K562 (cell line): ENCODE data around the gene SRCAP. TPM values are rescaled to one million over a fixed set of nuclear protein-coding genes. Genes with fewer than 3 reads are reported as not detected.
A peak's percentile ranks its signal among the peaks of the same experiment; 100 is the strongest.

Source experiments
- ATAC-seq: fragments of 200-7000 bp; cut with Tn5 transposase; 3 replicates; pipeline ENCODE4 v1.9.1; 2020; ENCODE audit warnings: moderate library complexity
- BruUV-seq: library from RNA; stranded (reverse); fragments of 400-500 nt; replicated peaks from 2 replicates; lab custom pipeline; 2021; lab: Mats Ljungman, UMichigan
- CTCF ChIA-PET: fragments of 300-600 bp; formaldehyde crosslinking; extraction: SDS; loops from one replicate; lab custom pipeline; 2021; ENCODE audit warnings: low intra/inter-chr PET ratio; lab: Yijun Ruan, JAX
- POLR2A ChIA-PET: fragments of 300-600, 350-650 bp; sonication (Branson Sonifier 250); formaldehyde crosslinking; extraction: SDS; loops from one replicate; lab custom pipeline; 2021; ENCODE audit warnings: antibody characterized with exemption, inconsistent platforms; lab: Yijun Ruan, JAX
- DNase-seq, 4 experiments: peaks; one replicate each; pipeline versions ENCODE4 v3.0.0 to v3.0.0-alpha.2; 2011 to 2018; ENCODE audit warnings: low spot score in 3 of 4, mixed read lengths in 3 of 4; ENCODE audit errors: extremely low read depth in 1 of 4
- FAIRE-seq: peaks from 2 replicates; lab custom pipeline; 2011; peaks lifted over from hg19 to GRCh38; lab: Jason Lieb, UNC
- H2AFZ ChIP-seq: 2 replicates; pipeline ENCODE4 v1.6.0; 2011; ENCODE audit warnings: low read depth, low read length, control low read depth, inconsistent platforms
- H3K27ac ChIP-seq: fragments of 200-600 bp; 3 replicates; pipeline ENCODE4 v1.8.0; 2011; ENCODE audit warnings: low read depth, mild to moderate bottlenecking, control low read depth, inconsistent platforms, low read length, moderate library complexity, mixed read lengths; ENCODE audit errors: extremely low read depth
- H3K27me3 ChIP-seq, 2 experiments: fragments of 300-600 bp in 1 of 2; 2 replicates in 1 of 2; 3 replicates in 1 of 2; pipeline versions ENCODE4 v1.6.0 to v1.8.0; 2011; ENCODE audit warnings: inconsistent platforms in 2 of 2, low read length in 2 of 2, mild to moderate bottlenecking in 1 of 2, mixed read lengths in 1 of 2, moderate library complexity in 1 of 2; ENCODE audit not compliant: control insufficient read depth in 2 of 2, insufficient read depth in 2 of 2
- H3K36me3 ChIP-seq: fragments of 300-600 bp; 3 replicates; pipeline ENCODE4 v1.8.0; 2011; ENCODE audit warnings: mild to moderate bottlenecking, low read length, inconsistent platforms; ENCODE audit not compliant: control insufficient read depth, insufficient read depth
- H3K4me1 ChIP-seq, 2 experiments: fragments of 200-600 bp in 1 of 2; replicated peaks in 1 of 2; 2 replicates in 1 of 2; 3 replicates in 1 of 2; pipeline versions ENCODE4 v1.5.1 to v1.8.0; 2011; ENCODE audit warnings: inconsistent platforms in 2 of 2, low read length in 2 of 2, mild to moderate bottlenecking in 1 of 2, mixed read lengths in 1 of 2, moderate library complexity in 1 of 2; ENCODE audit not compliant: control insufficient read depth in 2 of 2, insufficient read depth in 2 of 2
- H3K4me2 ChIP-seq: 2 replicates; pipeline ENCODE4 v1.6.1; 2011; ENCODE audit warnings: low read length, control low read depth, inconsistent platforms, mixed read lengths; ENCODE audit not compliant: insufficient read depth
- H3K4me3 ChIP-seq: fragments of 200-600 bp; sonication (generic), shearing (Covaris generic); 2 replicates; pipeline ENCODE4 v1.5.1; 2016; ENCODE audit warnings: control low read depth, inconsistent platforms
- H3K79me2 ChIP-seq: fragments of 200-600 bp; 3 replicates; pipeline ENCODE4 v1.8.0; 2011; ENCODE audit warnings: low read length, inconsistent platforms; ENCODE audit not compliant: control insufficient read depth, insufficient read depth
- H3K9ac ChIP-seq, 2 experiments: 2 replicates each; pipeline versions ENCODE4 v1.6.0 to v1.6.1; 2011; ENCODE audit warnings: low read depth in 2 of 2, low read length in 2 of 2, control low read depth in 1 of 2, inconsistent platforms in 1 of 2, mild to moderate bottlenecking in 1 of 2, mixed read lengths in 1 of 2; ENCODE audit not compliant: insufficient read depth in 1 of 2
- H3K9me1 ChIP-seq: one replicate; pipeline ENCODE4 v1.6.0; 2011; ENCODE audit warnings: inconsistent platforms, mild to moderate bottlenecking, low read length, moderate library complexity; ENCODE audit not compliant: control insufficient read depth, insufficient read depth
- H3K9me3 ChIP-seq: replicated peaks from 2 replicates; pipeline ENCODE4 v1.5.1; 2011; ENCODE audit warnings: low read depth, low read length, inconsistent platforms; ENCODE audit not compliant: control insufficient read depth, insufficient read depth
- H4K20me1 ChIP-seq: replicated peaks from 2 replicates; pipeline ENCODE4 v1.6.1; 2011; ENCODE audit warnings: low read length, inconsistent platforms, mixed read lengths; ENCODE audit not compliant: control insufficient read depth, insufficient read depth
- KDM5B ChIP-seq: fragments of 200-600 bp; sonication (generic); IDR thresholded peaks from 2 replicates; pipeline ENCODE4 v1.6.1; 2012; ENCODE audit warnings: low read depth, mild to moderate bottlenecking, moderate library complexity, low read length, control low read depth, inconsistent platforms; ENCODE audit not compliant: insufficient replicate concordance
- ZC3H8 ChIP-seq: fragments of 450-650 bp; IDR thresholded peaks from 2 replicates; pipeline ENCODE4 v1.6.1; 2017
- ZNF134 ChIP-seq: fragments of 250-450 bp; sonication (Bioruptor Pico); conservative IDR thresholded peaks from 2 replicates; pipeline ENCODE4 v1.4.0; 2020
- WGBS: fragments of 100-300 bp; shearing (Covaris generic); methylation state at CpG from one replicate; pipeline ENCODE4 v1.1.6; 2016; ENCODE audit warnings: low coverage, mixed read lengths; ENCODE audit not compliant: insufficient coverage; ENCODE audit errors: missing lambda C conversion rate; 5-methylcytosine and 5-hydroxymethylcytosine counted together
- in situ Hi-C: fragments of 300-500 bp; cut with MboI; formaldehyde crosslinking; loops from 4 replicates; pipeline ENCODE4 v1.15.0; 2018; ENCODE audit warnings: inconsistent platforms, mixed read lengths
- intact Hi-C: fragments of 100-400 bp; cut with micrococcal nuclease; formaldehyde crosslinking; loops from 2 replicates; pipeline ENCODE4 v1.14.2; 2022
- polyA plus RNA-seq, 8 experiments: library from polyadenylated mRNA; depleted of rRNA in 4 of 8; stranded (reverse) in 5 of 8; unstranded in 3 of 8; fragments of >200 nt; fragmentation: Nextera tagmentation in 2 of 8; fragmentation: Illumina TruSeq in 1 of 8; extraction: Ambion mirVana in 2 of 8; extraction: Trizol in 1 of 8; gene quantifications; 2 replicates each; pipeline versions ENCODE4 v1.2.1 to v1.2.3, GENCODE V29; 2011 to 2014; ENCODE audit warnings: inconsistent platforms in 1 of 8, missing spikeins in 1 of 8
- total RNA-seq, 7 experiments: library from RNA; depleted of rRNA in 6 of 7; stranded (reverse); fragments of >200 nt in 6 of 7; fragmentation: Illumina TruSeq in 2 of 7; extraction: Trizol in 2 of 7; gene quantifications; 2 replicates each; pipeline versions ENCODE4 v1.2.1 to v1.2.3, GENCODE V29; 2011 to 2021; ENCODE audit warnings: low replicate concordance in 1 of 7
- TF ChIP-seq, protein P1 (sequence below): sonication (generic); formaldehyde crosslinking; IDR thresholded peaks from 2 replicates; pipeline ENCODE4 v1.8.1; 2023; ENCODE audit warnings: mild to moderate bottlenecking, missing genetic modification reagents, moderate library complexity
- TF ChIP-seq, protein P2 (sequence below): fragments of 200-600 bp; sonication (generic); IDR thresholded peaks from one replicate; pipeline ENCODE4 v1.6.1; 2012; ENCODE audit warnings: mild to moderate bottlenecking, low read depth, low read length, inconsistent platforms
- TF ChIP-seq, protein P3 (sequence below): sonication (generic); formaldehyde crosslinking; IDR thresholded peaks from 2 replicates; pipeline ENCODE4 v1.8.1; 2023; ENCODE audit warnings: mild to moderate bottlenecking, missing genetic modification reagents

The SRCAP gene
- total and polyA plus RNA-seq, 9 of the 15 experiments (the other 6 are each of a cell fraction or from before 2014, with no cell fraction given), result 0.21 to 62.6 (median 5.8) TPM

DNA sequence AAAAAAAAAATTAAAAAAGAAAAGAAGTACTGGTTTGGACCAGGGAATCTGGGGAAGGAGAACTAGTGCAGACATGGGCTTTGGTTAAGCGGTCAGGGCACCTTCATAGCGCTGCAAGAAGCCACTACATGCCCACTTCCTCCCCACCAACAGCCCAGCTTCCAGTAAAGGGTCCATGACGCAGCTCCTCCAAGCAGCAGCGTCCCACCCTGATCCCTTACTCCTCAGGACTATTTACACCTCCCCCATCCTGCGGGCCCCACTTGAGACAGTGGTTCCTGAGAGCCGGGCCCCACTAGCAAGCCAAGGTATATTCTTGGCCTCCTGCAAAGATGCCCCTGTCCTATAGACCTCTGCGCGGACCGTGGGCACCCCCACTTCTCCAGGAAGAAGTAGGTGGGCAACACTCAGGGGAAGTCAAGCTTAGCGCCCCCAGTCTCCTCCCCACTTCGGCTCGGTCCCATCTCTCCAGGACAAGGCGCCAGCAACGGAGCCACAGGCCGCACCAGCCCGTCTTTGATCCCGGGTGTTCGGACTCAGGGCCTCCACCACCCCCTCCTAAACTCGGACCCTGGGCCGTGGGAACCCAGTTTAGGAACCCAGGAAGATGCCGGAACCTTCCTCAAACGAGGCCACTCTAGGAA is 49.1 kb upstream of the SRCAP start:
- Histone ChIP-seq H3K27me3 (no peaks in the 10 kb centered on the region), H3K9ac (peak overlapping the region in 1 of 2 experiments; percentile 45; a peak in 1 of 4 replicates), H3K9me3 (no peaks in the 10 kb centered on the region; the same call in 1 of the 2 replicates), H4K20me1 (no peaks in the 10 kb centered on the region), H3K4me3 (no peak overlapping the region), H3K36me3 (peaks cover 25% of the 10 kb centered on the region), H3K9me1 (no peaks in the 10 kb centered on the region), H2AFZ (peak overlapping the region; percentile 99), H3K4me2 (peak overlapping the region; percentile 63), H3K27ac (peak overlapping the region; percentile 86), H3K4me1 (peaks cover 12 to 40% of the 10 kb centered on the region in 2 experiments; a peak in 4 of 5 replicates), H3K79me2 (peaks cover 18% of the 10 kb centered on the region)
- BruUV-seq, result TSS peak; percentile 79
- in situ Hi-C loops, result loop anchor here (25.0 kb wide), 2 partner anchors 438 to 1188 kb away; partner anchors contain the start of genes BOLA2, SLX1B and SULT1A4
- intact Hi-C loops, result loop anchor here (10.0 kb wide), 3 partner anchors 165 to 585 kb away; partner anchors contain the start of genes ALDOA, TBX6 and YPEL3
- no peak for DNase-seq
- CTCF ChIA-PET, result no interaction called here
- POLR2A ChIA-PET, result interaction anchor here (0.6 to 3.2 kb wide), 9 partner anchors 9 to 279 kb away, joined by 3 to 10 read pairs (median 4); partner anchors contain the start of genes DCTPP1, FBRS, TBC1D10B and ZNF688
- WGBS, result 80% methylated on average over 14 of the region's 22 CpGs
- ATAC-seq, result no peak
- FAIRE-seq, result no peak
- no peak for TF ChIP-seq ZNF134 (CRISPR knock-in tag)
- no peak for TF ChIP-seq ZC3H8
- no peak for TF ChIP-seq KDM5B
- TF ChIP-seq, protein P1, sequence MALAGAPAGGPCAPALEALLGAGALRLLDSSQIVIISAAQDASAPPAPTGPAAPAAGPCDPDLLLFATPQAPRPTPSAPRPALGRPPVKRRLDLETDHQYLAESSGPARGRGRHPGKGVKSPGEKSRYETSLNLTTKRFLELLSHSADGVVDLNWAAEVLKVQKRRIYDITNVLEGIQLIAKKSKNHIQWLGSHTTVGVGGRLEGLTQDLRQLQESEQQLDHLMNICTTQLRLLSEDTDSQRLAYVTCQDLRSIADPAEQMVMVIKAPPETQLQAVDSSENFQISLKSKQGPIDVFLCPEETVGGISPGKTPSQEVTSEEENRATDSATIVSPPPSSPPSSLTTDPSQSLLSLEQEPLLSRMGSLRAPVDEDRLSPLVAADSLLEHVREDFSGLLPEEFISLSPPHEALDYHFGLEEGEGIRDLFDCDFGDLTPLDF (CRISPR knock-in tag), result no peak
- TF ChIP-seq, protein P2, sequence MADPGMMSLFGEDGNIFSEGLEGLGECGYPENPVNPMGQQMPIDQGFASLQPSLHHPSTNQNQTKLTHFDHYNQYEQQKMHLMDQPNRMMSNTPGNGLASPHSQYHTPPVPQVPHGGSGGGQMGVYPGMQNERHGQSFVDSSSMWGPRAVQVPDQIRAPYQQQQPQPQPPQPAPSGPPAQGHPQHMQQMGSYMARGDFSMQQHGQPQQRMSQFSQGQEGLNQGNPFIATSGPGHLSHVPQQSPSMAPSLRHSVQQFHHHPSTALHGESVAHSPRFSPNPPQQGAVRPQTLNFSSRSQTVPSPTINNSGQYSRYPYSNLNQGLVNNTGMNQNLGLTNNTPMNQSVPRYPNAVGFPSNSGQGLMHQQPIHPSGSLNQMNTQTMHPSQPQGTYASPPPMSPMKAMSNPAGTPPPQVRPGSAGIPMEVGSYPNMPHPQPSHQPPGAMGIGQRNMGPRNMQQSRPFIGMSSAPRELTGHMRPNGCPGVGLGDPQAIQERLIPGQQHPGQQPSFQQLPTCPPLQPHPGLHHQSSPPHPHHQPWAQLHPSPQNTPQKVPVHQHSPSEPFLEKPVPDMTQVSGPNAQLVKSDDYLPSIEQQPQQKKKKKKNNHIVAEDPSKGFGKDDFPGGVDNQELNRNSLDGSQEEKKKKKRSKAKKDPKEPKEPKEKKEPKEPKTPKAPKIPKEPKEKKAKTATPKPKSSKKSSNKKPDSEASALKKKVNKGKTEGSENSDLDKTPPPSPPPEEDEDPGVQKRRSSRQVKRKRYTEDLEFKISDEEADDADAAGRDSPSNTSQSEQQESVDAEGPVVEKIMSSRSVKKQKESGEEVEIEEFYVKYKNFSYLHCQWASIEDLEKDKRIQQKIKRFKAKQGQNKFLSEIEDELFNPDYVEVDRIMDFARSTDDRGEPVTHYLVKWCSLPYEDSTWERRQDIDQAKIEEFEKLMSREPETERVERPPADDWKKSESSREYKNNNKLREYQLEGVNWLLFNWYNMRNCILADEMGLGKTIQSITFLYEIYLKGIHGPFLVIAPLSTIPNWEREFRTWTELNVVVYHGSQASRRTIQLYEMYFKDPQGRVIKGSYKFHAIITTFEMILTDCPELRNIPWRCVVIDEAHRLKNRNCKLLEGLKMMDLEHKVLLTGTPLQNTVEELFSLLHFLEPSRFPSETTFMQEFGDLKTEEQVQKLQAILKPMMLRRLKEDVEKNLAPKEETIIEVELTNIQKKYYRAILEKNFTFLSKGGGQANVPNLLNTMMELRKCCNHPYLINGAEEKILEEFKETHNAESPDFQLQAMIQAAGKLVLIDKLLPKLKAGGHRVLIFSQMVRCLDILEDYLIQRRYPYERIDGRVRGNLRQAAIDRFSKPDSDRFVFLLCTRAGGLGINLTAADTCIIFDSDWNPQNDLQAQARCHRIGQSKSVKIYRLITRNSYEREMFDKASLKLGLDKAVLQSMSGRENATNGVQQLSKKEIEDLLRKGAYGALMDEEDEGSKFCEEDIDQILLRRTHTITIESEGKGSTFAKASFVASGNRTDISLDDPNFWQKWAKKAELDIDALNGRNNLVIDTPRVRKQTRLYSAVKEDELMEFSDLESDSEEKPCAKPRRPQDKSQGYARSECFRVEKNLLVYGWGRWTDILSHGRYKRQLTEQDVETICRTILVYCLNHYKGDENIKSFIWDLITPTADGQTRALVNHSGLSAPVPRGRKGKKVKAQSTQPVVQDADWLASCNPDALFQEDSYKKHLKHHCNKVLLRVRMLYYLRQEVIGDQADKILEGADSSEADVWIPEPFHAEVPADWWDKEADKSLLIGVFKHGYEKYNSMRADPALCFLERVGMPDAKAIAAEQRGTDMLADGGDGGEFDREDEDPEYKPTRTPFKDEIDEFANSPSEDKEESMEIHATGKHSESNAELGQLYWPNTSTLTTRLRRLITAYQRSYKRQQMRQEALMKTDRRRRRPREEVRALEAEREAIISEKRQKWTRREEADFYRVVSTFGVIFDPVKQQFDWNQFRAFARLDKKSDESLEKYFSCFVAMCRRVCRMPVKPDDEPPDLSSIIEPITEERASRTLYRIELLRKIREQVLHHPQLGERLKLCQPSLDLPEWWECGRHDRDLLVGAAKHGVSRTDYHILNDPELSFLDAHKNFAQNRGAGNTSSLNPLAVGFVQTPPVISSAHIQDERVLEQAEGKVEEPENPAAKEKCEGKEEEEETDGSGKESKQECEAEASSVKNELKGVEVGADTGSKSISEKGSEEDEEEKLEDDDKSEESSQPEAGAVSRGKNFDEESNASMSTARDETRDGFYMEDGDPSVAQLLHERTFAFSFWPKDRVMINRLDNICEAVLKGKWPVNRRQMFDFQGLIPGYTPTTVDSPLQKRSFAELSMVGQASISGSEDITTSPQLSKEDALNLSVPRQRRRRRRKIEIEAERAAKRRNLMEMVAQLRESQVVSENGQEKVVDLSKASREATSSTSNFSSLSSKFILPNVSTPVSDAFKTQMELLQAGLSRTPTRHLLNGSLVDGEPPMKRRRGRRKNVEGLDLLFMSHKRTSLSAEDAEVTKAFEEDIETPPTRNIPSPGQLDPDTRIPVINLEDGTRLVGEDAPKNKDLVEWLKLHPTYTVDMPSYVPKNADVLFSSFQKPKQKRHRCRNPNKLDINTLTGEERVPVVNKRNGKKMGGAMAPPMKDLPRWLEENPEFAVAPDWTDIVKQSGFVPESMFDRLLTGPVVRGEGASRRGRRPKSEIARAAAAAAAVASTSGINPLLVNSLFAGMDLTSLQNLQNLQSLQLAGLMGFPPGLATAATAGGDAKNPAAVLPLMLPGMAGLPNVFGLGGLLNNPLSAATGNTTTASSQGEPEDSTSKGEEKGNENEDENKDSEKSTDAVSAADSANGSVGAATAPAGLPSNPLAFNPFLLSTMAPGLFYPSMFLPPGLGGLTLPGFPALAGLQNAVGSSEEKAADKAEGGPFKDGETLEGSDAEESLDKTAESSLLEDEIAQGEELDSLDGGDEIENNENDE, result no peak
- TF ChIP-seq, protein P3, sequence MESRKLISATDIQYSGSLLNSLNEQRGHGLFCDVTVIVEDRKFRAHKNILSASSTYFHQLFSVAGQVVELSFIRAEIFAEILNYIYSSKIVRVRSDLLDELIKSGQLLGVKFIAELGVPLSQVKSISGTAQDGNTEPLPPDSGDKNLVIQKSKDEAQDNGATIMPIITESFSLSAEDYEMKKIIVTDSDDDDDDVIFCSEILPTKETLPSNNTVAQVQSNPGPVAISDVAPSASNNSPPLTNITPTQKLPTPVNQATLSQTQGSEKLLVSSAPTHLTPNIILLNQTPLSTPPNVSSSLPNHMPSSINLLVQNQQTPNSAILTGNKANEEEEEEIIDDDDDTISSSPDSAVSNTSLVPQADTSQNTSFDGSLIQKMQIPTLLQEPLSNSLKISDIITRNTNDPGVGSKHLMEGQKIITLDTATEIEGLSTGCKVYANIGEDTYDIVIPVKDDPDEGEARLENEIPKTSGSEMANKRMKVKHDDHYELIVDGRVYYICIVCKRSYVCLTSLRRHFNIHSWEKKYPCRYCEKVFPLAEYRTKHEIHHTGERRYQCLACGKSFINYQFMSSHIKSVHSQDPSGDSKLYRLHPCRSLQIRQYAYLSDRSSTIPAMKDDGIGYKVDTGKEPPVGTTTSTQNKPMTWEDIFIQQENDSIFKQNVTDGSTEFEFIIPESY, result peak; percentile 95
